Measurements from ENCODE around the gene LZTS3. TPM values are rescaled to one million over a fixed set of nuclear protein-coding genes. Genes with fewer than 3 reads are reported as not detected.
"Not testable (repeated sequence)": the region's sequence is repeated elsewhere in the genome, so short reads cannot be mapped to it uniquely, and the experiment has no call there.

LZTS3 gene
- total RNA-seq, 1 experiment from 2014 or later = 6.1 TPM

DNA sequence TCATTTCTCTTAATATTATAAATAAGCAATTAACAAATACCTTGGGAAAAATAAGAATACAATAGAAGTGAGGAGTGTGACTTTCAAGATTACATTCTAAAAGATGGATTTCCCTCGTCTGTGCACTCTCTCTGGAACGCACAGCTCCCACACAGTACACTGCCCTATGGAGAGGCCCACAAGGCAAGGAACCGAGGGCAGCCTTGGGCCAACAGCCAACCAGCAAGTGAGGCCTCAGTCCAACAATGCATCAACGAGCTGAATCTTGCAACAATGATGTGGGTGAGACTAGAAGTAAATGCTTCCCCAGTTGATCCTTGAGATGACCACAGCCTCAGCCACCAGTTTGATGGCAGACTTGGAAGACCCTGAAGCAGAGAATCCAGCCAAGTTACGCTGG lies 54.3 kb downstream of the LZTS3 start:
- Histone ChIP-seq H3K27ac (ENCODE audit: low read depth, low read length, poor library complexity, severe bottlenecking) (no peak overlapping the region), H3K4me1 (ENCODE audit: insufficient read depth, low read length, poor library complexity, severe bottlenecking) (no peaks in the 10 kb centered on the region), H3K9me3 (ENCODE audit: low read depth, low read length, poor library complexity, severe bottlenecking) (no peaks in the 10 kb centered on the region), H3K27me3 (replicated peaks; ENCODE audit: insufficient read depth, low read depth, low read length, poor library complexity) (no peaks in the 10 kb centered on the region), H3K36me3 (ENCODE audit: insufficient read depth, low read length, poor library complexity, severe bottlenecking) (peaks cover 13% of the 10 kb centered on the region), H3K4me3 (ENCODE audit: low read depth, low read length, poor library complexity, severe bottlenecking) (no peak overlapping the region)
- CTCF ChIA-PET = no interaction called here
- no TSS peak for BruUV-seq (replicated peaks)
- intact Hi-C loops (cut with micrococcal nuclease; ENCODE audit: unreplicated experiment) = no loop called here
- TF ChIP-seq, protein P1, sequence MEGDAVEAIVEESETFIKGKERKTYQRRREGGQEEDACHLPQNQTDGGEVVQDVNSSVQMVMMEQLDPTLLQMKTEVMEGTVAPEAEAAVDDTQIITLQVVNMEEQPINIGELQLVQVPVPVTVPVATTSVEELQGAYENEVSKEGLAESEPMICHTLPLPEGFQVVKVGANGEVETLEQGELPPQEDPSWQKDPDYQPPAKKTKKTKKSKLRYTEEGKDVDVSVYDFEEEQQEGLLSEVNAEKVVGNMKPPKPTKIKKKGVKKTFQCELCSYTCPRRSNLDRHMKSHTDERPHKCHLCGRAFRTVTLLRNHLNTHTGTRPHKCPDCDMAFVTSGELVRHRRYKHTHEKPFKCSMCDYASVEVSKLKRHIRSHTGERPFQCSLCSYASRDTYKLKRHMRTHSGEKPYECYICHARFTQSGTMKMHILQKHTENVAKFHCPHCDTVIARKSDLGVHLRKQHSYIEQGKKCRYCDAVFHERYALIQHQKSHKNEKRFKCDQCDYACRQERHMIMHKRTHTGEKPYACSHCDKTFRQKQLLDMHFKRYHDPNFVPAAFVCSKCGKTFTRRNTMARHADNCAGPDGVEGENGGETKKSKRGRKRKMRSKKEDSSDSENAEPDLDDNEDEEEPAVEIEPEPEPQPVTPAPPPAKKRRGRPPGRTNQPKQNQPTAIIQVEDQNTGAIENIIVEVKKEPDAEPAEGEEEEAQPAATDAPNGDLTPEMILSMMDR (conservative IDR thresholded peaks at IDR 0.05; ENCODE audit: low read depth, low read length) = no peak
- TF ChIP-seq EZH2 (IDR thresholded peaks at IDR 0.05; ENCODE audit: borderline replicate concordance, low read depth, low read length, poor library complexity, severe bottlenecking) = no peak
- POLR2A ChIA-PET (ENCODE audit: low non-redundant PET) = interaction anchor here (0.7 kb wide), 1 partner anchor 38 kb away, joined by 3 read pairs; no protein-coding TSS in a partner anchor
- no peak for DNase-seq (ENCODE audit: low spot score)

DNA sequence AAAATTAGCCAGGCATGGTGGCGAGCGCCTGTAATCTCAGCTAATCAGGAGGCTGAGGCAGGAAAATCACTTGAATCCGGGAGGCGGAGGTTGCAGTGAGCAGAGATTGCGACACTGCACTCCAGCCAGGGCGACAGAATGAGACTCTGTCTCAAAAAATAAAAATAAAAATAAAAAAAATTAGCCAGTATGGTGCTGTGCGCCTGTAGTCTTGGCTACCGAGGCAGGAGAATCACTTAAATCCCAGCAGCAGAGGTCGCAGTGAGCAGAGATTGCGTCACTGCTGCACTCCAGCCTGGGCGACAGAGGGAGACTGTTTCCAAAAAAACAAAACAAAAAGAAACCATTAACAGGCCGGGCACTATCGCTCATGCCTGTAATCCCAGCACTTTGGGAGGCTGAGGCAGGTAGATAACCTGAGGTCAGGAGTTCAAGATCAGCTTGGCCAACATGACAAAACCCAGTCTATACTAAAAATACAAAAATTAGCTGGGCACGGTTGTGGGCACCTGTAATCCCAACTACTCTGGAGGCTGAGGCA lies 55.4 kb downstream of the LZTS3 start:
- peak; percentile 81 for DNase-seq (ENCODE audit: low spot score)
- H3K9me3 ChIP-seq (ENCODE audit: low read depth, low read length, poor library complexity, severe bottlenecking); H3K4me3 ChIP-seq (ENCODE audit: low read depth, low read length, poor library complexity, severe bottlenecking); POLR2A ChIA-PET (ENCODE audit: low non-redundant PET); BruUV-seq (replicated peaks); H3K4me1 ChIP-seq (ENCODE audit: insufficient read depth, low read length, poor library complexity, severe bottlenecking); H3K27ac ChIP-seq (ENCODE audit: low read depth, low read length, poor library complexity, severe bottlenecking); intact Hi-C loops (cut with micrococcal nuclease; ENCODE audit: unreplicated experiment); H3K27me3 ChIP-seq (replicated peaks; ENCODE audit: insufficient read depth, low read depth, low read length, poor library complexity): not testable (repeated sequence)
- peaks cover 13% of the 10 kb centered on the region for H3K36me3 ChIP-seq (ENCODE audit: insufficient read depth, low read length, poor library complexity, severe bottlenecking)
- CTCF ChIA-PET = interaction anchor here (0.6 kb wide), 1 partner anchor 64 kb away, joined by 3 read pairs; no protein-coding TSS in a partner anchor
- TF ChIP-seq, protein P1 (conservative IDR thresholded peaks at IDR 0.05; ENCODE audit: low read depth, low read length) = peak; percentile 72

DNA sequence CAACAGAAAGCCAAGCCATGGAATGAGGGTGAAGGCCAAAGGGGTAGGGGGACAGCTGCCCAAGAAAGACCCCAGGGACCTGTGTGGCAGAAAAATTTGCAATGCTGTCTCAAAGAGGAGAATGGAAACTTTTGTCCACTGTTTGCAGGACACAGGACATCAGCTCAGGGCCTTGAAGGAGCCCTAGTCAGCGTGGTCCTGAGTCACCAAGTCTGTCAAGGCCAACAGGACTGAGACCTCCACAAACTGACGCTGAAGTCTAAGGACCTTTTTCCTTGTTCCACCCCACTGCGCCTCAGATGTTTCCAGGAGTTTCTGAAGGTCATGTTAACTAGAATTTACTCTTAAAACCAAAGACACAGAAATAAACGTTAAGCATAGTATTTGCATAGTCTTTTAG lies 57.0 kb downstream of the LZTS3 start:
- Histone ChIP-seq H3K27ac (ENCODE audit: low read depth, low read length, poor library complexity, severe bottlenecking) (no peak overlapping the region), H3K4me3 (ENCODE audit: low read depth, low read length, poor library complexity, severe bottlenecking) (no peak overlapping the region), H3K9me3 (ENCODE audit: low read depth, low read length, poor library complexity, severe bottlenecking) (no peaks in the 10 kb centered on the region), H3K27me3 (replicated peaks; ENCODE audit: insufficient read depth, low read depth, low read length, poor library complexity) (no peaks in the 10 kb centered on the region), H3K4me1 (ENCODE audit: insufficient read depth, low read length, poor library complexity, severe bottlenecking) (no peaks in the 10 kb centered on the region), H3K36me3 (ENCODE audit: insufficient read depth, low read length, poor library complexity, severe bottlenecking) (peaks cover 1% of the 10 kb centered on the region)
- BruUV-seq (replicated peaks) = no TSS peak
- intact Hi-C loops (cut with micrococcal nuclease; ENCODE audit: unreplicated experiment) = no loop called here
- no peak for TF ChIP-seq EZH2 (IDR thresholded peaks at IDR 0.05; ENCODE audit: borderline replicate concordance, low read depth, low read length, poor library complexity, severe bottlenecking)
- TF ChIP-seq, protein P1 (conservative IDR thresholded peaks at IDR 0.05; ENCODE audit: low read depth, low read length) = no peak
- CTCF ChIA-PET = interaction anchor here (0.5 kb wide), 1 partner anchor 395 kb away, joined by 3 read pairs; no protein-coding TSS in a partner anchor
- DNase-seq (ENCODE audit: low spot score) = no peak
- POLR2A ChIA-PET (ENCODE audit: low non-redundant PET) = no interaction called here

All from A673 (cell line).